Measurements from ENCODE around the gene MMP14.

GRCh38 chr14:22870811-22871223 lies 34.4 kb downstream of the MMP14 start:
- TF ChIP-seq GATA2 (IDR thresholded peaks at IDR 0.05; ENCODE audit: low read depth, low read length) (no peak), GATA3 (IDR thresholded peaks at IDR 0.05; ENCODE audit: low read depth, low read length) (no peak)
